ENCODE data around the gene GPRC5B.

Gene GPRC5B

DNA sequence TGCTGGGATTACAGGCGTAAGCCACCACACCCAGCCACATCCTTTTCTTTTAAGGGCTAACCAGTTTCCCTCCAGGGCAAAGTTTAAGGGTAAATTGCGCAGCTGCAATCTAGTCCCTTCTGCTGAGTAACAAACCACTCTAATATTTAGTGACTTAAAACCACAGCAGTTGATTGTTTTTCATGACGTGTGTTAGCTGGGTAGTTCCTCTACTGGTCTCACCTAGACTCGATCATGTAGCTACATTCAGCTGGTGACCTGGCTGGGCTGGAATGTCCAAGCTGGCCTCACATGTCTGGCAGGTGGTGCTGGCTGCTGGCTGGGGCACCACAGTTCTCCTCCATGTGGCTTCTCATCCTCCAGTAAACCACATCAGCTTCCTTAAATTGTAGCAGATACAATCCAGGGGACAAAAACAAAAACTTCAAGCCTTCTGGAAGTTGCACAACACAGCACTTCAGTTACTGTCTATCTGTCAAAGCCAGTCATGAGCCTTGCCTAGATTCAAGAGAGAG is 75.5 kb downstream of the GPRC5B start:
- no peak for DNase-seq

GRCh38 chr16:19808061-19808641 is 76.5 kb downstream of the GPRC5B start:
- DNase-seq = no peak

Measured in central memory CD4-positive, alpha-beta T cell (primary cell).